Pons (tissue), 1 donor: ENCODE data around the gene CADM1.
"Not testable (repeated sequence)": the region's sequence is repeated elsewhere in the genome, so short reads cannot be mapped to it uniquely, and the experiment has no call there.

Experiments used
- DNase-seq: peaks from one replicate; pipeline ENCODE4 v3.0.0-alpha.2; 2016; ENCODE audit warnings: low spot score

The CADM1 gene

DNA sequence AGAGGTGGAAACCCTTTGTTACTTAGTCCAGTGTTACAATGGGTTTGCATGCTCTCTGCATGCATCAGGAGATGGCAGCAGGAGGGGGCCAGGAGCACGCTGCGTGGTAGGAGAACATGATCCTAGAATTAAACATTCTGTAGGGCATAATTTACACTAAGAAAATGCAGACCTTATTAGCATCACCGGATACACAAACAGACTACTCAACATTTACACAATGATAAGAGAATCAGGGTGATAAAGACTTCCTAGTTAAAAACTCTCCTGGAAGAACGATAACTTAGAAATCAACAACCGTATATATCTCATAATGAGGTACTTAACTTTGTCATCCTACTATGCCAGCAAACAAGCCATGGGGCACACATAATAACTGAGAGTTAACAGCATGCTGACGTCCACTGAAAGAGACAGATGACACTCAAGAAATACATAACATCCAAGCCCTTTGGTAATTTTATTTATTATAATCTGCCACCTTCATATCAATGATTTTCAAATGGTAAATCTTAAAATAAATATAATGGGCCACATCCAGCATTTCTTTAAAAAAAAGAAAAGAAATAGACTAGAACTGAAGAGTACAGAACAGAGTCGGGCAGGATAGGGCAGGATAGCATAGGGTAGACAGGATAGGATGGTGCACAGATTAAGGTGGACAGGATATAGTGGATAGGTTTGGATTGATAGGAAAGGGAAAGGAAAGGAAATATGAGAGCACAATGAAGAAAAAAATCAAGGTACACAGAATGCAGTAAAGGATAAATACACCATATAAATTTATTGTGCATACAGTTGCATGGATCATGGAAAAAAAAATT, 27.5 kb downstream of the CADM1 start:
- no peak for DNase-seq

DNA sequence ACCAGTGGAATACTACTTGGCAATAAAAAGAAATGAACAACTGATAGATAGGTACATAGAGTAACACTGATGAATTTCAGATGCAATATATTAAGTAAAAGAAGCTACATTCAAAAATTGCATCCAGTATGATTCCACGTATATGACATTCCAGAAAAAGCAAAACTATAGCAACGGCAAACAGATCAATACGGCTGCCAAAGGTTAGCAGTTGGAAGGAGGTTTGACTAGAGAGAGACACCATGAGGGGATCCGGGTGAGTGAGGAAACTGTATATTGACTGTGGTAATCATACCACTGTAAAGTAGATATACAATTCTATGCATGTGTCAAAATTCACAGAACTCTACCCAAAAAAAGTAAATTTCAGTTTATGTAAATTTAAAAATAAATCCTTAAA, 28.7 kb downstream of the CADM1 start:
- DNase-seq, result no peak

DNA sequence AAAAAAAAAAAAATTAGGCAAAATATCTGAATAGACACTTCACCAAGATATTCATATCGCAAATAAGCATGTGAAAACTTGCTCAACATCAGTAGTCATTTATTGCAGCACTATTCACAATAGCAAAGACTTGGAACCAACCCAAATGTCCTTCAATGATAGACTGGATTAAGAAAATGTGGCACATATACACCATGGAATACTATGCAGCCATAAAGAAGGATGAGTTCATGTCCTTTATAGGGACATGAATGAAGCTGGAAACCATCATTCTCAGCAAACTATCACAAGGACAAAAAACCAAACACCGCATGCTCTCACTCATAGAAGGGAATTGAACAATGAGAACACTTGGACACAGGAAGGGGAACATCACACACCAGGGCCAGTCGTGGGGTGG, 29.9 kb downstream of the CADM1 start:
- not testable (repeated sequence) for DNase-seq

DNA sequence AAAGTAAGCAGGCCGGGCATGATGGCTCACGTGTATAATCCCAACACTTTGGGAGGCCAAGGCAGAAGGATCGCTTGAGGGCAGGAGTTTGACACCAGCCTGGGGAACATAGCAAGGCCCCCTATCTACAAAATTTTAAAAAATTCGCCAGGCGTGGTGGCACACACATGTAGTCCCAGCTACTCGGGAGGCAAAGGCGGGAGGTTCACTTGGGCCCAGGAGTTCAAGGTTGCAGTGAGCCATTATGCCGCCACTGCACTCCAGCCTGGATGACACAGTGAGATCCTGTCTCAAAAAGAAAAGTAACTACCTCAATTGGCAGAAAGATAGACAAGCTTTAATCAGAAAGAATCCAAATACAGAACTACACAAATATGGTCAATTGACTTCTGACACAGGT, 31.0 kb downstream of the CADM1 start:
- no peak for DNase-seq

DNA sequence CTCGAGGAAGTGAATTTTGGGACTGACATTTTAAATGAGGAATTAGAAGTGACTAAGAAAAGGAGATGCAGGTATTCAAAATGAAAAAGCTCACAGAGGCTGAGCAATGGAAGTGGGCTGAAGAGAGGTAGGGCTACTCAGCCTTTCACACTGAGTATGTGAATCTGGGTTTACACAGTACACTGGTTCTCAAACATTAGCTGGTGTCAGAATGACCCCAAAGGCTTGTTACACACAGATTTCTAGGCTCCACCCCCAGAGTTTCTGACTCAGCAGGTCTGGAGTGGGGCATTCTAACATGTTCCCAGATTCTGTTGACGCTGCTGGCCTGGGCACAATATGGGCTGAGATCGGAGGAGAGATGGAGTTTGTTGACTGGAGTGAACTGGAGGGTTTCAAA, 32.8 kb downstream of the CADM1 start:
- no peak for DNase-seq

DNA sequence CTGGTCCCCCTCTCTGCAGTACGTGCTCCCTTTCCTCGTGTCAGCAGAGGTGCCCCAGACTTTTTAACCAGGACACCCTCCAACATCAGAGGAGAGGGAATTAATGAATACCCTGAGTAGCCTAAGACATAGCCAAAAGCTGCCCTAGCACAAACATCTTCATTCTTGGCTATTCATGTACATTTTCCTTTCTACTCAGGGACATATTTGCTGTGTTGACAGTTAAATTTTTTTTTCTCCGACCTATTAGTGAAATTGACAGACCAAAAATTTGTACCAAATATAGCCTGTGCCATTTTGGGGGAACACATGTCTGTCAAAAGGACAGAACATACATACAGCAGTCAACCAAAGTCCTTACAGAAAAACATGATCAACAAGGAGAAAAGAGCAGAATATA, 33.3 kb downstream of the CADM1 start:
- no peak for DNase-seq

DNA sequence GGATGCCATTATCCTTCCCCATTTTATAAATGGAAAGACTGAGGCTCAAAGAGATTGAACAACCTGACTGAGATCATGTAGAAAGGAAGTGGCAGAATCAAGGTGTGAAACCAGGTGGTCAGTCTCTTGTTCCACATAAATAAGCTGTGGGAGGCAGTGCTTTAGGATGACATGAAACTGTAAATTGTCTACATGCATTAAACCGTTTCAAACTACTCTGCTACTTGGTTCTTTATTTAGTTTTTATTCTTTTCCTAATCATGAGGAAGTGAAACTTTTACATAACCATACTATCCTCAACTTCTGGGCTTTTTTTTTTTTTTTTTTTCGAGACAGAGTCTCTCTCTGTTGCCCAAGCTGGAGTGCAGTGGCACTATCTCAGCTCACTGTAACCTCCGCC, 34.9 kb downstream of the CADM1 start:
- no peak for DNase-seq

DNA sequence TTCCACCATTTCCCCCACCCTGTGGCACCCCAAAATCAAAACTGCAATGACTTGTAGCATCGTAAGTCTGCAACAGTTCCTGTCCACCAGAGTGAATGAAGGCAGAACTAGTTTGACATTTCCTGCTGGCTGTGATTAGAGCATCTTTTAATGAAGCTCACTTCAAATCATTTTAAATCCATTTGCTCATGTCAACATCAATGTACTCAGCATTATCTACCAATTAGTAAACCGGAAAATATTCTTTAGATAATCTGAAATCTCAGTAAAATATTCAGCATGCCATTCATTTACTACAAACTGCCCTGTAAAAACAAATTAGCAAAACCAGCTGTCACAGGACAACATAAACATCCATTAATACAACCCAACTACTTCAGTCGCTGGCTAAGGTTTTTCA, 38.1 kb downstream of the CADM1 start:
- no peak for DNase-seq

DNA sequence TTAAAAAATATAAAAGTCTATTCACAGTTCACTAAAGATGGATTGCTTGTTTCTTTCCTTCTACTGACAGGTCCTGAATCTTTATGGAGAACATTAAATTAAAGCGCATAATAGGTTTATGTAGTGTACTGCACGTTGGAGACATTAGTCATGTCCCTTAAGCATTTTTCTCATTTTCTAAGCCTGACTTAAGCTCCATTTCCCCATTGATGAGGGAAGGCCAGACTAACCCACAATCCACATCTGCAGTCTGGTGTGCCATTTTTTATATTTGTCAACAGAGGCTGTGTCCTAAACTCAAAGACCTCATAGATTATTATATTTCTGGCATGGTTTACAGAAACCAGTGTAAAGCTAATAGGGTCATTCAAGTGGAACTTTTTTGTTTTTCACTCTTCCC, 39.9 kb downstream of the CADM1 start:
- no peak for DNase-seq

DNA sequence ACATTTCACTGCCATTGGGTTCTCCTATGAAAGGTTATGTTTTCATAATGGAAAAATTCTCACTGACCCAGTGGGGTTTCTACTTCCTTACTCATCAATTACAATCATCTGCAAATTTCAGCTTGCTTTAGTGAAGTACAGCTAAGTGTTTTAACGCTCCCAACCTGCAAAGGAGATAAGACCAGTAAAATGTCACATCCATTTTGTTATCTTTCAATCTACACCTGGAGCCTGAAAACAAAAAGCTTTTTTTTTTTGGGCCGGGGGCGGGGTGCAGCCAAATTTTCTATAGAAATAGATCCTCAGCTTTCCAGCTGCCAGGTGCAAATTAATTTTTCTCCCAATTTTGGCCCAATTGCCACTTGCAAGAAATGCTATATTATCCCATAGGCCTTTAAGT, 40.6 kb downstream of the CADM1 start:
- no peak for DNase-seq

DNA sequence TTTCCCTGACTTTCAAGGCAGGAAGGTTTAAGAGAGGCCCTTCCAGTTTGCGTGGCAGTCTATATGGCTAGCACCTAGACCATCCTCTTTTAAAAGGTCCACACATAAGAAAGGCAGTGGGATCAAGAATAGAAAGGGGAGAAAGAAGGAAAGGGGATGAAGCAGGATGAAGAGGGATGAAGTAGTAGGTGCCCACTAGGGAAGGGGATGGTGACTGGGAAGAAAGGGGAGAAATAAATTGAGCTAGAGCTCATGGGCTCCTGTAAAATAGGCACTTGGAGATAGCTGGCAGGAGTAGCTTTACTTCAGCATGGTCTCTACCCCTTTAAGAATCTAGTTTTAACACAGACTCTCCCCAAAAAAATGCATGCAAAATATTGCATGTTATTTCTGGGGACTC, 41.5 kb downstream of the CADM1 start:
- DNase-seq, result no peak

DNA sequence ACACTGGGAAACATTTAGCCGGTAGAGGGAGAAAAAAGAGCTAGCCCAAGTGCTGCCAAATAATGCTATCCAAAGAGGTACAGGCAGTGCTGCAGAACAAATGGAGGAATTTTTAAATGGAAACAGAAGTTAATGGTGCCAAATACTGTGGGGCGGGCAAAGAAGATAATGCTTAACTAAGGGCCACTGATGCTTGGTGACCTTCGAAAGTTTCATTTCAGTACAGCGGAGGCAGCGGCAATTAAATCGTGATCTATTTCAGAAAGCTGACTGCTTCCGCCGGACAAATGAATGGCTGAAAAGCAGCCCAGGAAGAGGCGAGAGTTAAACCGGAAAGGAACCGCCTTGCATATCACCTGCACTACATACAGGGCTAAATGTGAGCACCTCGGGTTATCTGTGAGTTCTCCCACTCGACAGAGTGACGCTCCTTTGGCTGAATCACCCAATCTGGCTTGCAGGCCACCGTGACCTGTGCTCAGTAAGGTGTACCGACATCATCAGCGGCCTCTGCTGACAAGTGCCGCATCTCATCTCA, 42.1 kb downstream of the CADM1 start:
- no peak for DNase-seq

DNA sequence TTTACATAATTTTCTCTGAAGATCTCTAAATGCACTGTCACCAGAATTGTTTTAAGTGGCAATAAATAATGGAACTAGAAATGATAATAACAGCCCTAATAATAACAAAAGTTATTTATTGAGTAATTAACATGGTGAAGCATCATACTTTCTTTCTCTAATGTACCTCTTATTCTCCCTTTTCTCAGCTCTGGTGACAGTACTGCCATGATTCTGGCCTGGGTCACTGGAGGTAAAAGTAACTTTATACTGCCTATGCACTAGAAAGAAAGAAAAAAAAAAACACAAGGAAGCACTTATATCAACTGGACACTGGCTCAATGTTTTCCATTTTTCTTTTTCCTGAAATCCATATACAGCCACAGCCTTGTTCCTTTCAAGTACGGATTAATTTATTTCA, 43.7 kb downstream of the CADM1 start:
- DNase-seq, result no peak

DNA sequence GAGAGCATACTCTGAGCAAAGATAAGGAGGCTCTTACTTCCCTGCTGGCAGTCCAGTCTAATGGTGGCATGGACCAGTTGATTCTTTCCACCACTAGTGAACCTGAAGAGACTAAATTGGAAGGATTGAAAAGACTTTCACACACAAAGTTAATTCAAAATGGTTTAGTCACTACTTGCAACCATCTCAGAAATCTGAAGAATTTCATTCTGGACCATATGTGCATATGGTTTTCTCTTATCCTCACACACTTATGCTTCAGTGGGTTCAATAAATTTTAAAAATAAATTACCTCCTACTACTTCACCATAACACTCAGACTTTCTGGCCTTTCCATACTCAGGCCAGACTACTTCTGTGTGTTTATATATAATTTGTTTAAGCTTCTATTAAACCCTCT, 44.7 kb downstream of the CADM1 start:
- no peak for DNase-seq

DNA sequence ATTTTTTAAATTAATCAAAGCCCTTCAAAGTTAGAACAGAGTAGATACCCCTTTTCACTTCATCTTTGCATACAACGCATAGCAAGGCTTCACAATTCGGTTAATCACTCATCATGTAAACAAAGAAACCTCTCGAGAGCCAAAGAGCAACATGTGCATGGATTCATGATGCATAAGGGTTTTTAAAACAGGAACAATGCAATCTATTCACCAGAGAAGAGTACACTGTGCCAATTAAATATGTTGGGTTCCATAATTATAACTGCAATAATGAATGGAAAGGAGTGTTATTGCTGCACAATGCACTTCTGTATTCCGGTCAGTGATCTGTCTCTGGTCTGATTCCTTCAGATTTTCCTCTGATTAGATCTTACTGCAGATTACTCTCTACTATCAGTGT, 45.3 kb downstream of the CADM1 start:
- DNase-seq, result peak; percentile 53

DNA sequence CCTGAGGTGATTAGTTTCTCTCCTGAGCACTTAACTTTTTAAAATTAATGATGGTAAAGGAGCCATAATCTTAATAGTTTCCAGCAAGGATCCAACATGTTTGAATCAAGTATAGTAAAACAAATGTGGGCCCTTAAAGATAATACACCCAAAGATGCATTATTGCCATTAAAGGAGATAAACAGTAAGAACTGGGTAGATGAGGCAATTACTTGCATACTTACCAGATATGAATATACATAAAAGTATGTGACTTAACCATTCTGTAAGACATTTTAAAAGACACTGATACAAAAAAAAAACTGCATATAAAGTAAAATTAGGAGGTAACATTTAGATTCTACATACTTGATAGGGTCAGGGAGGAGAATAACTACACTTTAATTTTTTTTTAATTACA, 48.2 kb downstream of the CADM1 start:
- DNase-seq, result no peak

DNA sequence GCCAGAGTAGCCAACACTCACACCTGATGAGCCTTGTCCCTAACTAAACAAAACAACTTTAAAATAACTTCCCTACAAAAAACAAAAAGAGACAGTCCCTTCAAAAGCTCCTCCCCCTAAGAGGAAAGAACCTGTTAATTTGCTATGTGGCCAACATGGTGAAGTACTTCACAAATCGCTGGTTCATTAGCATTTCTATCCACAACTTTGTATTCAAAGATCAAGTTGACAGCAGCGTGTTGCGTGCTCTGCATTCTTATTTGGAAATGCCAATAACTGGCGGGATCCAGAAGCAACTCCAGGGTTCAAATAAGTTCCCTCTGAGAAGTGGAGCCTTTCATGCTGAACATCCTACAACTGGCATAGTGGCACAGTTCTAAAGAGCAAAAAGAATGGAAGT, 48.6 kb downstream of the CADM1 start:
- DNase-seq, result no peak

DNA sequence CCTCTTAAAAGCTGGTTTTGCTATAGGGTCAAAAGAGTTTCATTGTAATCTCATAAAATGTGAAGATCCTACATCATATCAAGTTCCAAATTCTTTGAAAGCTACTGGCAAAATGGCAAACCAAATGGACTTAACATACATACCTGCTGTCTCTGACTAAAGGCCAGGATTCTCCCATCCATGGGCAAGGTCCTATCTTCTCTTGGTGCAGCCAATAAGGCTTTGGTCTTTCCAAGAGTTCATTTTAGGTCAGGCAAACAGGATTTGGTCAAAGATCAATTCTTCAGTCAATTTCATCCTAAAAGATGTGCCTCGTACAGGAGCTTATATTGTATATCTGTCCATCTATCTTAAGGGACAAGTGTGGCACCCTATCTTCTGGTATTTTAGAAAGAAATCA, 49.7 kb downstream of the CADM1 start:
- DNase-seq, result no peak

DNA sequence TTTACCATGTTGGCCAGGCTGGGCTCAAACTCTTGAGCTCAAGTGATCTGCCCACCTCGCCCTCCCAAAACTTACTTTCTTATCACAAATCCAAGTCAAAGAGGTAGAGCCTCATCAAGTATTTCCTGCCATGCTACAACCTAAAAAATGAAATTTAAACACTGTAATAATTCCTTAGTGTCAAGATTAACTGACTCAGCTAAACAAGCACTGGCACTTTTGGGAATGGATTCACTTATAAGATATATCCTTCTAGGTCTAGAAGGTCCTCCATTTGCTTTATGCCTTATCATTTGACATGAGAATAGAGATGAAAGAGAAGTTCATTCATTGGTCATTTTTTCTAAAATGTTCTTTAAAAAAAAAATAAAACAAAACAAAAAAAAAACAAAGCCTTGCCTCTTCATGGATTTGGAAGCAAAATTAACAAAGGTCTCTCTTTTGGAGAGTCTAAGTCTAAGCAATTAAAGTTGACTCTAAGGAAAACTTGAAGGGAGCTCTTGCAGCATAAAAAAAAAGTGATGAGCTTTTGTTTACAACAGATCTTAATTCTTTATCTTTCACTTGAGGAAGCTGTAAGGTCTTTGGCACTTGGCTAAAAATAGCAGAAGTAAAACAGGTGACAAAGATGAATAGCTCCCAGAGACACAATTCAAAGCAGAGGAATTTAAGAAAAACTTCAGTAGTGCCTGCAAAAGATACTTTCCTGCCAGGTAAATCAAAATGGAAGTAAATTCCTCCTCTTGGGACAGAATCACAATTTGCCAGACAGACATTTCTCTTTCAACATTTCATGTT, 50.3 kb downstream of the CADM1 start:
- DNase-seq, result no peak

DNA sequence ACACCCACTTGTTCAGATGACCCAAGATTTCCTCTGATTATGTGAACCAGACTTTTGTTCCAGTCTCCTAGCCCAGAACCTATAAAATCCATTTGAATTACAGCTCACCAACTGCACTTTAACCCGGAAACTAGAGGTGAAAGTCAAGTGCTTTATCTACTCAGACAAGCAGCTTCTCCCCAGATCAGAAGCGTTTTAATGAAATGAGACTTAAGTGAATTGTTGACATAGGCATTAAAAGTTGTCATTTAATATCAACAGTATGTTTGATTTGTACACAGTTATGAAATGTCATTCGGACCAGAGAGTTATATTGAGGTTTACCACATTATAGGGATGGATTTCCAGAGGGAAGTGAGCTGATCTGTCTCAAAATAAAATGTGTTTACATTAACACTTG, 52.0 kb downstream of the CADM1 start:
- DNase-seq, result no peak

DNA sequence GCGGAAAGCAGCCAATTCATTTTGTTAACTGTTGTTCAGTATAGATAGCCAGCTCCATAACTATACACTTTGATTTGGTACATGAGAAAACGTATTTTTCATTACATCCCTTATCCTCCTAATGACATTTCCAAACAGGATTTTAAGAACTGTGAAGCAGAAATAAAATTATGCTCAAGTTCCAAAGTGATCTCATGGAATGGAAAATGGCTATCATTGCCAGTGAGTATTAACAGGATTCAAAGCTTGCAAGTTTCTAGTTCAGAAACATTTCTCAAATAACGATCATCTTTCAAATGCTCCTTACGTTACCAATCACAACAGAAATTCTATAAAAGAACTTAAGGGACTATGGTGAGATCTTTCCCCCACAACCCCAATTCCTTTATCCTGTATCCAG, 53.7 kb downstream of the CADM1 start:
- DNase-seq, result no peak

DNA sequence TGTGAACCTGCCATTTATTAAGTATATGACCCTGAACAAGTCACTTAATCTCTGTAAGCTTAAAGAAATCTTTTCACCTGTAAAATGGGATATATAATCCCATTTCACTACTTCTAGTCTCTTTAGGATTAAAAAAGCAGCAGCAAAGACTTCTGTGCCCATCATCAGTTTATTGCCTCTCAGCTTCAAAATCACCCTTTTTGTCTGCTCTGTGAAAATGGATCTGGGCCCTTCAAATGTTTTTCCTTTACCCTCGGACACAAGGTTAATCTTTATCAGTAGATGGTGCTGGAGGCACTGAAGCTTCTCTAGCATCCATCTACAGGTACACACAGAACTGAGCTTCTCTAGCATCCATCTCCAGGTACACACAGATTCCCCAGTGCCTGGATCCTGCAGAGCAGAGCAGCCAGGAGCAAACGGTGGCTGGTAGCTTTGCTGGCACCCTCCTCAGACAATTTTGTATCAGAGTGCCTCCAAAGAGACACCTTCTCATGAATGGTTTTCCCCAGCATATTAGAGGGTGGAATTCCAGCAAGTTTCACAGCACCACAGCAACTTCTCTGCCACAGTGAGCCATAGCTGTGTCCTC, 56.8 kb downstream of the CADM1 start:
- no peak for DNase-seq

DNA sequence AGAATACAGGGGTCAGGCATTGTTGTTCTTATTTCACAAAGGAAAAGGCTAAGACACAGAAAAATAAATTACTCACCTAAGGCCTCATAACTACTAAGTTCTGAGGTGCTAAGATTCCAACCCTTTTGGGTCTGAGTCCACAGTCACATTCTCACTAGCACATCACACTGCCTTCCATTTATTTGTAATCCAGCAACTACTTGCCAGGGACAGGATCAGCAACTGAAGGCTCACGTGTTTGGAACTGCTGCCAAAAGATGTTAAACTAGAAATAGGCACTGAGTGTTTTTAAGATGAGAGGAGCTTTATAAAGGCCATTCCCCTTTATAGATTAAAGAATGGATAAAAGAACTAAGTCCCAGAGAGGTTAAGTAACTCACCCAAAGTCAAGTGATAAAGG, 58.0 kb downstream of the CADM1 start:
- no peak for DNase-seq
